Measurements from ENCODE around the gene BBS7.

BBS7 gene

DNA sequence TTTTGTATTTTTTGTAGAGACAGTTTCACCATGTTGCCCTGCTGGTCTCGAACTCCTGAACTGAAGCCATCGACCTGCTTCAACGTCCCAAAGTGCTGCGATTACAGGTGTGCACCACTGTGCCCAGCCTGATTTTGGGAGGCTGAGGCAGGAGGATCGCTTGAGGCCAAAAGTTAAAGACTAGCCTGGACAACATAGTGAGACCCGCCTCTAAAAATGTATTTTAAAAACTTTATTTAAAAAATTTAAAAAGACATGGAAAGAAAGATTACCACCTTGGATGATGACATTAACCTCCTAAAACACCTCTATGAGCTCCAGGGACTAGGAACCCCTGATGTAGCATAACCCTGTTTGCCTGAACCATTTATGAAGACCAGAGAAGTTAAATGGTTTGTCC, 5.8 kb upstream of the BBS7 start:
- H3K27me3 ChIP-seq (ENCODE audit: control insufficient read depth, insufficient read depth, low read length) = no peaks in the 10 kb centered on the region
- no peaks in the 10 kb centered on the region for H3K36me3 ChIP-seq (ENCODE audit: control insufficient read depth, low read depth, low read length)
- H3K9ac ChIP-seq (ENCODE audit: low read length) = no peak overlapping the region
- no peaks in the 10 kb centered on the region for H3K4me1 ChIP-seq (ENCODE audit: control insufficient read depth, low read depth, low read length)
- no peak overlapping the region for H3K27ac ChIP-seq (ENCODE audit: low read length)
- no peaks in the 10 kb centered on the region for H3K9me3 ChIP-seq (ENCODE audit: control insufficient read depth, low read depth, low read length)
- H3K4me3 ChIP-seq (ENCODE audit: low read length) = no peak overlapping the region

- Histone ChIP-seq H3K36me3 (ENCODE audit: control insufficient read depth, low read depth, low read length) (no peaks in the 10 kb centered on the region), H3K9ac (ENCODE audit: low read length) (no peak overlapping the region), H3K4me3 (ENCODE audit: low read length) (no peak overlapping the region), H3K27me3 (ENCODE audit: control insufficient read depth, insufficient read depth, low read length) (no peaks in the 10 kb centered on the region), H3K9me3 (ENCODE audit: control insufficient read depth, low read depth, low read length) (no peaks in the 10 kb centered on the region), H3K4me1 (ENCODE audit: control insufficient read depth, low read depth, low read length) (no peaks in the 10 kb centered on the region), H3K27ac (ENCODE audit: low read length) (no peak overlapping the region)
Measured at GRCh38 chr4:121875652-121876051, 5.4 kb upstream of the BBS7 start.

DNA sequence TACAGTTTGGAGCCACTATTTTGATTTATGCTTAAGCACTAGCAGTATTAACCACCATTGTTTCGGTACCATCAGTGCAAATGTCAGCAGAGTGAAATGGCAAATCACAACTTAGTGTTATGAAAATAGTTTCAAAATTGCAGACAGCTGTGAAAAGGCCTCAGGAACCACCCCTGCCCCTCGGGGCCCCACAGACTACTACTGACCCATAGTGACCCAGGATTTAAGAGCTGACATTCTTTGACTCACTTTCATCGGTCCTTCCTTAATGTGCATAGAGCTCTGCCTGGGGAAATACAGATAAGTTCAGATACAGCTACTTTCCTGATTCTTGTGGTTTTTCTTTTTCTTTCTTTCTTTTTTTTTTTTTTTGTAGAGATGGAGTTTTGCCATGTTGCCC, 3.3 kb upstream of the BBS7 start:
- Histone ChIP-seq H3K27ac (ENCODE audit: low read length) (no peak overlapping the region), H3K9ac (ENCODE audit: low read length) (no peak overlapping the region), H3K36me3 (ENCODE audit: control insufficient read depth, low read depth, low read length) (no peaks in the 10 kb centered on the region), H3K9me3 (ENCODE audit: control insufficient read depth, low read depth, low read length) (no peaks in the 10 kb centered on the region), H3K4me1 (ENCODE audit: control insufficient read depth, low read depth, low read length) (no peaks in the 10 kb centered on the region), H3K4me3 (ENCODE audit: low read length) (no peak overlapping the region), H3K27me3 (ENCODE audit: control insufficient read depth, insufficient read depth, low read length) (no peaks in the 10 kb centered on the region)

- Histone ChIP-seq H3K27ac (ENCODE audit: low read length) (no peak overlapping the region), H3K4me1 (ENCODE audit: control insufficient read depth, low read depth, low read length) (no peaks in the 10 kb centered on the region), H3K9me3 (ENCODE audit: control insufficient read depth, low read depth, low read length) (no peaks in the 10 kb centered on the region), H3K4me3 (ENCODE audit: low read length) (no peak overlapping the region), H3K9ac (ENCODE audit: low read length) (no peak overlapping the region), H3K36me3 (ENCODE audit: control insufficient read depth, low read depth, low read length) (peaks cover 34% of the 10 kb centered on the region), H3K27me3 (ENCODE audit: control insufficient read depth, insufficient read depth, low read length) (no peaks in the 10 kb centered on the region)
Measured at GRCh38 chr4:121863799-121864198, 6.5 kb downstream of the BBS7 start.

DNA sequence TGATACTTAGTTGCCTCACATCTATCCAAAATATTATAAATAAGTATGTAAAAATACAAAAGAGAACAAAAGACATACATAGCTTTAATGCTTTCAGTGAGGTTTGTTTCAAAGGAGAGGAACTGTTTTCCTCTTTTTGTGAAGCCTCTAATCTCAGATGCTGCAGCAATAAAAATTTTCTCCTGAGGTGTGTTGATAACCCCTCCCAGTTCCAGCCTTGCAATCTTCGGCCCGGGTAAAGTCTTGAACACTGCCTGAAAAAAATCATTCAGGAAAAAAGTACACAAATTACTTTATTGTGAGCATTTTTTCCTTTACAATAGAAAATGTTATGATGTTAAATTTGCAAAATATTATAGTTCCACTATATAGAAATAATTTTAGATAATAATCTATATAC, 8.8 kb downstream of the BBS7 start:
- H3K36me3 ChIP-seq (ENCODE audit: control insufficient read depth, low read depth, low read length) = peaks cover 30% of the 10 kb centered on the region
- H3K4me3 ChIP-seq (ENCODE audit: low read length) = no peak overlapping the region
- no peaks in the 10 kb centered on the region for H3K9me3 ChIP-seq (ENCODE audit: control insufficient read depth, low read depth, low read length)
- H3K27me3 ChIP-seq (ENCODE audit: control insufficient read depth, insufficient read depth, low read length) = no peaks in the 10 kb centered on the region
- no peak overlapping the region for H3K9ac ChIP-seq (ENCODE audit: low read length)
- H3K27ac ChIP-seq (ENCODE audit: low read length) = no peak overlapping the region
- H3K4me1 ChIP-seq (ENCODE audit: control insufficient read depth, low read depth, low read length) = no peaks in the 10 kb centered on the region

DNA sequence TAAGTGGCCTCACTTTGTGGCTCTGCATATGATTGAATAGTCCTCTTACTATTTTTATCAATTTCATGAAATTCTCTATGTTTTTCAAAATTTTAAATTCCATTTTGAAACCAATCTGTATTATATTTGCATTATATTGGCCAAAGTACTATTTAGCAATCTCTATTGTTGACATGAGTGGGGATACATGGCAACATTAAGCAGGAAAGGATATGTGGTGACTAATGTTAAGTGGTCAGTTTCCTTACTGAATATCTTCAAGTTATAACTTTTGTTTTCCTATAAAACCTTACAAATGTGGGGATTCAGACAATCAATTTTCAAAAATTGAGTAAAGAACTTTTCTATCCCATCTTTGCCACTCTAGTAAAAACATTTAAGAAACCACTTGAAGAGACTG, 10.2 kb downstream of the BBS7 start:
- Histone ChIP-seq H3K4me1 (ENCODE audit: control insufficient read depth, low read depth, low read length) (no peaks in the 10 kb centered on the region), H3K27me3 (ENCODE audit: control insufficient read depth, insufficient read depth, low read length) (no peaks in the 10 kb centered on the region), H3K9me3 (ENCODE audit: control insufficient read depth, low read depth, low read length) (no peaks in the 10 kb centered on the region), H3K9ac (ENCODE audit: low read length) (no peak overlapping the region), H3K4me3 (ENCODE audit: low read length) (no peak overlapping the region), H3K27ac (ENCODE audit: low read length) (no peak overlapping the region), H3K36me3 (ENCODE audit: control insufficient read depth, low read depth, low read length) (peaks cover 20% of the 10 kb centered on the region)

GRCh38 chr4:121851354-121851753, 18.9 kb downstream of the BBS7 start:
- Histone ChIP-seq H3K27me3 (ENCODE audit: control insufficient read depth, insufficient read depth, low read length) (no peaks in the 10 kb centered on the region), H3K36me3 (ENCODE audit: control insufficient read depth, low read depth, low read length) (no peaks in the 10 kb centered on the region), H3K9me3 (ENCODE audit: control insufficient read depth, low read depth, low read length) (no peaks in the 10 kb centered on the region), H3K9ac (ENCODE audit: low read length) (no peak overlapping the region), H3K4me3 (ENCODE audit: low read length) (no peak overlapping the region), H3K27ac (ENCODE audit: low read length) (no peak overlapping the region), H3K4me1 (ENCODE audit: control insufficient read depth, low read depth, low read length) (no peaks in the 10 kb centered on the region)

- no peaks in the 10 kb centered on the region for H3K27me3 ChIP-seq (ENCODE audit: control insufficient read depth, insufficient read depth, low read length)
- no peaks in the 10 kb centered on the region for H3K4me1 ChIP-seq (ENCODE audit: control insufficient read depth, low read depth, low read length)
- no peak overlapping the region for H3K27ac ChIP-seq (ENCODE audit: low read length)
- no peak overlapping the region for H3K9ac ChIP-seq (ENCODE audit: low read length)
- no peaks in the 10 kb centered on the region for H3K36me3 ChIP-seq (ENCODE audit: control insufficient read depth, low read depth, low read length)
- no peak overlapping the region for H3K4me3 ChIP-seq (ENCODE audit: low read length)
- H3K9me3 ChIP-seq (ENCODE audit: control insufficient read depth, low read depth, low read length) = no peaks in the 10 kb centered on the region
Measured at GRCh38 chr4:121846662-121847061, 23.6 kb downstream of the BBS7 start.

GRCh38 chr4:121842862-121843261, 27.4 kb downstream of the BBS7 start:
- Histone ChIP-seq H3K36me3 (ENCODE audit: control insufficient read depth, low read depth, low read length) (no peaks in the 10 kb centered on the region), H3K9me3 (ENCODE audit: control insufficient read depth, low read depth, low read length) (no peaks in the 10 kb centered on the region), H3K9ac (ENCODE audit: low read length) (no peak overlapping the region), H3K27me3 (ENCODE audit: control insufficient read depth, insufficient read depth, low read length) (no peaks in the 10 kb centered on the region), H3K4me1 (ENCODE audit: control insufficient read depth, low read depth, low read length) (no peaks in the 10 kb centered on the region), H3K4me3 (ENCODE audit: low read length) (no peak overlapping the region), H3K27ac (ENCODE audit: low read length) (no peak overlapping the region)

- Histone ChIP-seq H3K9ac (ENCODE audit: low read length) (no peak overlapping the region), H3K27ac (ENCODE audit: low read length) (no peak overlapping the region), H3K9me3 (ENCODE audit: control insufficient read depth, low read depth, low read length) (no peaks in the 10 kb centered on the region), H3K27me3 (ENCODE audit: control insufficient read depth, insufficient read depth, low read length) (no peaks in the 10 kb centered on the region), H3K36me3 (ENCODE audit: control insufficient read depth, low read depth, low read length) (no peaks in the 10 kb centered on the region), H3K4me1 (ENCODE audit: control insufficient read depth, low read depth, low read length) (no peaks in the 10 kb centered on the region), H3K4me3 (ENCODE audit: low read length) (no peak overlapping the region)
Measured at GRCh38 chr4:121838136-121838535, 32.1 kb downstream of the BBS7 start.

GRCh38 chr4:121829511-121829910, 40.8 kb downstream of the BBS7 start:
- H3K27me3 ChIP-seq (ENCODE audit: control insufficient read depth, insufficient read depth, low read length) = no peaks in the 10 kb centered on the region
- no peaks in the 10 kb centered on the region for H3K9me3 ChIP-seq (ENCODE audit: control insufficient read depth, low read depth, low read length)
- H3K9ac ChIP-seq (ENCODE audit: low read length) = no peak overlapping the region
- no peaks in the 10 kb centered on the region for H3K4me1 ChIP-seq (ENCODE audit: control insufficient read depth, low read depth, low read length)
- H3K36me3 ChIP-seq (ENCODE audit: control insufficient read depth, low read depth, low read length) = peaks cover 3% of the 10 kb centered on the region
- H3K4me3 ChIP-seq (ENCODE audit: low read length) = no peak overlapping the region
- no peak overlapping the region for H3K27ac ChIP-seq (ENCODE audit: low read length)

- H3K27ac ChIP-seq (ENCODE audit: low read length) = no peak overlapping the region
- H3K4me1 ChIP-seq (ENCODE audit: control insufficient read depth, low read depth, low read length) = no peaks in the 10 kb centered on the region
- no peaks in the 10 kb centered on the region for H3K9me3 ChIP-seq (ENCODE audit: control insufficient read depth, low read depth, low read length)
- no peak overlapping the region for H3K9ac ChIP-seq (ENCODE audit: low read length)
- no peak overlapping the region for H3K4me3 ChIP-seq (ENCODE audit: low read length)
- peaks cover 3% of the 10 kb centered on the region for H3K36me3 ChIP-seq (ENCODE audit: control insufficient read depth, low read depth, low read length)
- no peaks in the 10 kb centered on the region for H3K27me3 ChIP-seq (ENCODE audit: control insufficient read depth, insufficient read depth, low read length)
Measured at GRCh38 chr4:121827853-121828252, 42.4 kb downstream of the BBS7 start.
